HEK293 (cell line): ENCODE results near the gene MMP25.

Experiments used
- FEZF1 ChIP-seq: fragments of 450-650 bp; formaldehyde crosslinking; IDR thresholded peaks from 2 replicates; pipeline ENCODE4 v1.5.1; 2016; ENCODE audit warnings: missing biosample characterization, missing genetic modification characterization
- GFI1B ChIP-seq: fragments of 450-650 bp; formaldehyde crosslinking; IDR thresholded peaks from 2 replicates; pipeline ENCODE4 v1.5.1; 2016; ENCODE audit warnings: missing biosample characterization, missing genetic modification characterization
- MYNN ChIP-seq: fragments of 450-650 bp; formaldehyde crosslinking; IDR thresholded peaks from 2 replicates; pipeline ENCODE4 v1.5.1; 2016; ENCODE audit warnings: missing biosample characterization, missing genetic modification characterization, borderline replicate concordance
- MZF1 ChIP-seq: fragments of 450-650 bp; formaldehyde crosslinking; IDR thresholded peaks from 2 replicates; pipeline ENCODE4 v1.5.1; 2017; ENCODE audit warnings: missing biosample characterization, missing genetic modification characterization, borderline replicate concordance
- OVOL3 ChIP-seq: fragments of 450-650 bp; formaldehyde crosslinking; IDR thresholded peaks from 2 replicates; pipeline ENCODE4 v1.5.1; 2016; ENCODE audit warnings: missing biosample characterization, missing genetic modification characterization
- PRDM1 ChIP-seq: fragments of 450-650 bp; formaldehyde crosslinking; IDR thresholded peaks from 2 replicates; pipeline ENCODE4; 2016; ENCODE audit warnings: missing biosample characterization, missing genetic modification characterization
- ZBTB8A ChIP-seq: fragments of 450-650 bp; formaldehyde crosslinking; IDR thresholded peaks from 2 replicates; pipeline ENCODE4 v1.5.1; 2016; ENCODE audit warnings: missing biosample characterization, missing genetic modification characterization
- ZFP3 ChIP-seq: fragments of 450-650 bp; formaldehyde crosslinking; IDR thresholded peaks from 2 replicates; pipeline ENCODE4 v1.5.1; 2016; ENCODE audit warnings: low read depth, missing biosample characterization, missing genetic modification characterization
- ZNF146 ChIP-seq: fragments of 450-650 bp; formaldehyde crosslinking; IDR thresholded peaks from 2 replicates; pipeline ENCODE4 v1.5.1; 2016; ENCODE audit warnings: missing biosample characterization, missing genetic modification characterization
- ZNF19 ChIP-seq: fragments of 450-650 bp; formaldehyde crosslinking; IDR thresholded peaks from 2 replicates; pipeline ENCODE4; 2016; ENCODE audit warnings: missing biosample characterization, missing genetic modification characterization, low read depth
- ZNF2 ChIP-seq: fragments of 450-650 bp; formaldehyde crosslinking; IDR thresholded peaks from 2 replicates; pipeline ENCODE4 v1.5.1; 2016; ENCODE audit warnings: missing biosample characterization, missing genetic modification characterization
- ZNF24 ChIP-seq: fragments of 450-650 bp; formaldehyde crosslinking; IDR thresholded peaks from 2 replicates; pipeline ENCODE4 v1.5.1; 2016; ENCODE audit warnings: missing biosample characterization, missing genetic modification characterization
- ZNF274 ChIP-seq, 2 experiments: fragments of 200-500 bp in 1 of 2; fragments of 450-650 bp in 1 of 2; sonication (Bioruptor generic) in 1 of 2; formaldehyde crosslinking in 1 of 2; IDR thresholded peaks; 2 replicates each; pipeline versions ENCODE4 v1.5.1 to v1.6.1; 2014 to 2016; ENCODE audit warnings: borderline replicate concordance in 1 of 2, inconsistent platforms in 1 of 2, low read length in 1 of 2, missing biosample characterization in 1 of 2, missing genetic modification characterization in 1 of 2
- ZNF302 ChIP-seq: fragments of 450-650 bp; formaldehyde crosslinking; IDR thresholded peaks from 2 replicates; pipeline ENCODE4 v1.5.1; 2016; ENCODE audit warnings: missing biosample characterization, missing genetic modification characterization, low read depth
- ZNF350 ChIP-seq: fragments of 450-650 bp; formaldehyde crosslinking; IDR thresholded peaks from 2 replicates; pipeline ENCODE4 v1.5.0; 2017; ENCODE audit warnings: missing biosample characterization, mild to moderate bottlenecking, missing genetic modification characterization
- ZNF366 ChIP-seq: fragments of 450-650 bp; formaldehyde crosslinking; conservative IDR thresholded peaks from 2 replicates; pipeline ENCODE4 v1.5.1; 2016; ENCODE audit warnings: missing biosample characterization, missing genetic modification characterization
- ZNF37A ChIP-seq: fragments of 450-650 bp; IDR thresholded peaks from 2 replicates; pipeline ENCODE4 v1.5.1; 2018; ENCODE audit warnings: missing biosample characterization, missing genetic modification characterization
- ZNF391 ChIP-seq: fragments of 450-650 bp; formaldehyde crosslinking; IDR thresholded peaks from 2 replicates; pipeline ENCODE4 v1.5.1; 2016; ENCODE audit warnings: low read depth, missing biosample characterization, missing genetic modification characterization, borderline replicate concordance
- ZNF433 ChIP-seq: fragments of 450-650 bp; formaldehyde crosslinking; IDR thresholded peaks from 2 replicates; pipeline ENCODE4 v1.5.1; 2016; ENCODE audit warnings: missing biosample characterization, missing genetic modification characterization, low read depth
- ZNF514 ChIP-seq: fragments of 450-650 bp; formaldehyde crosslinking; IDR thresholded peaks from 2 replicates; pipeline ENCODE4 v1.5.1; 2016; ENCODE audit warnings: missing biosample characterization, missing genetic modification characterization
- ZNF529 ChIP-seq: fragments of 450-650 bp; formaldehyde crosslinking; IDR thresholded peaks from 2 replicates; pipeline ENCODE4 v1.5.1; 2017; ENCODE audit warnings: missing genetic modification characterization, missing biosample characterization; ENCODE audit not compliant: insufficient replicate concordance
- ZNF549 ChIP-seq: fragments of 450-650 bp; IDR thresholded peaks from 2 replicates; pipeline ENCODE4 v1.5.1; 2018; ENCODE audit warnings: missing biosample characterization, missing genetic modification characterization, mild to moderate bottlenecking, inconsistent platforms, moderate library complexity
- ZNF585B ChIP-seq: fragments of 450-650 bp; formaldehyde crosslinking; IDR thresholded peaks from 2 replicates; pipeline ENCODE4 v1.5.1; 2016; ENCODE audit warnings: missing biosample characterization, missing genetic modification characterization
- ZNF610 ChIP-seq: fragments of 450-650 bp; formaldehyde crosslinking; IDR thresholded peaks from 2 replicates; pipeline ENCODE4 v1.5.1; 2016; ENCODE audit warnings: missing biosample characterization, missing genetic modification characterization, borderline replicate concordance
- ZNF660 ChIP-seq: fragments of 450-650 bp; IDR thresholded peaks from 2 replicates; pipeline ENCODE4 v1.5.1; 2018; ENCODE audit warnings: missing biosample characterization, mild to moderate bottlenecking, missing genetic modification characterization
- ZNF670 ChIP-seq: fragments of 450-650 bp; formaldehyde crosslinking; IDR thresholded peaks from 2 replicates; pipeline ENCODE4 v1.5.1; 2016; ENCODE audit warnings: missing biosample characterization, missing genetic modification characterization, low read depth
- ZNF776 ChIP-seq: fragments of 450-650 bp; formaldehyde crosslinking; IDR thresholded peaks from 2 replicates; pipeline ENCODE4 v1.5.0; 2017; ENCODE audit warnings: missing biosample characterization, missing genetic modification characterization, borderline replicate concordance
- ZNF777 ChIP-seq: fragments of 450-650 bp; formaldehyde crosslinking; IDR thresholded peaks from 2 replicates; pipeline ENCODE4 v1.5.1; 2017; ENCODE audit warnings: missing biosample characterization, missing genetic modification characterization, borderline replicate concordance
- ZSCAN30 ChIP-seq: fragments of 450-650 bp; IDR thresholded peaks from 2 replicates; pipeline ENCODE4 v1.5.1; 2018; ENCODE audit warnings: missing biosample characterization, mild to moderate bottlenecking, missing genetic modification characterization, moderate library complexity
- TF ChIP-seq, protein P1 (sequence below): fragments of 450-650 bp; formaldehyde crosslinking; IDR thresholded peaks from 2 replicates; pipeline ENCODE4 v1.5.1; 2016; ENCODE audit warnings: missing biosample characterization, missing genetic modification characterization
- TF ChIP-seq, protein P2 (sequence below): fragments of 450-650 bp; formaldehyde crosslinking; IDR thresholded peaks from 2 replicates; pipeline ENCODE4 v1.5.1; 2017; ENCODE audit warnings: missing biosample characterization, missing genetic modification characterization
- TF ChIP-seq, protein P3 (sequence below): fragments of 450-650 bp; formaldehyde crosslinking; IDR thresholded peaks from 2 replicates; pipeline ENCODE4 v1.5.1; 2016; ENCODE audit warnings: missing biosample characterization, missing genetic modification characterization
- TF ChIP-seq, protein P4 (sequence below): fragments of 450-650 bp; formaldehyde crosslinking; IDR thresholded peaks from 2 replicates; pipeline ENCODE4 v1.5.1; 2016; ENCODE audit warnings: missing biosample characterization, missing genetic modification characterization

MMP25 gene

GRCh38 chr16:3019594-3020246 is 26.6 kb upstream of the MMP25 start (continued):
- TF ChIP-seq ZBTB8A, result peak; percentile 68
- TF ChIP-seq ZNF610 (tag by site-specific recombination), result no peak
- TF ChIP-seq ZNF24 (tag by site-specific recombination), result peak; percentile 98
- TF ChIP-seq ZNF433, result peak; percentile 91
- 0 out of 2 replicates have a peak, but pooled peaks have one; percentile 42 for TF ChIP-seq ZNF19
- TF ChIP-seq, protein P1, sequence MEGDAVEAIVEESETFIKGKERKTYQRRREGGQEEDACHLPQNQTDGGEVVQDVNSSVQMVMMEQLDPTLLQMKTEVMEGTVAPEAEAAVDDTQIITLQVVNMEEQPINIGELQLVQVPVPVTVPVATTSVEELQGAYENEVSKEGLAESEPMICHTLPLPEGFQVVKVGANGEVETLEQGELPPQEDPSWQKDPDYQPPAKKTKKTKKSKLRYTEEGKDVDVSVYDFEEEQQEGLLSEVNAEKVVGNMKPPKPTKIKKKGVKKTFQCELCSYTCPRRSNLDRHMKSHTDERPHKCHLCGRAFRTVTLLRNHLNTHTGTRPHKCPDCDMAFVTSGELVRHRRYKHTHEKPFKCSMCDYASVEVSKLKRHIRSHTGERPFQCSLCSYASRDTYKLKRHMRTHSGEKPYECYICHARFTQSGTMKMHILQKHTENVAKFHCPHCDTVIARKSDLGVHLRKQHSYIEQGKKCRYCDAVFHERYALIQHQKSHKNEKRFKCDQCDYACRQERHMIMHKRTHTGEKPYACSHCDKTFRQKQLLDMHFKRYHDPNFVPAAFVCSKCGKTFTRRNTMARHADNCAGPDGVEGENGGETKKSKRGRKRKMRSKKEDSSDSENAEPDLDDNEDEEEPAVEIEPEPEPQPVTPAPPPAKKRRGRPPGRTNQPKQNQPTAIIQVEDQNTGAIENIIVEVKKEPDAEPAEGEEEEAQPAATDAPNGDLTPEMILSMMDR (tag by site-specific recombination), result no peak
- no peak for TF ChIP-seq ZNF776
- no peak for TF ChIP-seq ZNF549 (tag by site-specific recombination)
- TF ChIP-seq ZNF777 (tag by site-specific recombination), result no peak
- peak; percentile 47; the same call in 1 of the 2 replicates for TF ChIP-seq GFI1B (tag by site-specific recombination)
- 0 out of 2 replicates have a peak, but pooled peaks have one; percentile 31 for TF ChIP-seq ZNF391
- TF ChIP-seq ZNF529 (tag by site-specific recombination), result no peak
- TF ChIP-seq ZNF302 (tag by site-specific recombination), result 0 out of 2 replicates have a peak, but pooled peaks have one; percentile 22
- no peak for TF ChIP-seq ZNF585B (tag by site-specific recombination)
- TF ChIP-seq, protein P2, sequence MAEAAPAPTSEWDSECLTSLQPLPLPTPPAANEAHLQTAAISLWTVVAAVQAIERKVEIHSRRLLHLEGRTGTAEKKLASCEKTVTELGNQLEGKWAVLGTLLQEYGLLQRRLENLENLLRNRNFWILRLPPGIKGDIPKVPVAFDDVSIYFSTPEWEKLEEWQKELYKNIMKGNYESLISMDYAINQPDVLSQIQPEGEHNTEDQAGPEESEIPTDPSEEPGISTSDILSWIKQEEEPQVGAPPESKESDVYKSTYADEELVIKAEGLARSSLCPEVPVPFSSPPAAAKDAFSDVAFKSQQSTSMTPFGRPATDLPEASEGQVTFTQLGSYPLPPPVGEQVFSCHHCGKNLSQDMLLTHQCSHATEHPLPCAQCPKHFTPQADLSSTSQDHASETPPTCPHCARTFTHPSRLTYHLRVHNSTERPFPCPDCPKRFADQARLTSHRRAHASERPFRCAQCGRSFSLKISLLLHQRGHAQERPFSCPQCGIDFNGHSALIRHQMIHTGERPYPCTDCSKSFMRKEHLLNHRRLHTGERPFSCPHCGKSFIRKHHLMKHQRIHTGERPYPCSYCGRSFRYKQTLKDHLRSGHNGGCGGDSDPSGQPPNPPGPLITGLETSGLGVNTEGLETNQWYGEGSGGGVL (tag by site-specific recombination), result no peak
- no peak for TF ChIP-seq PRDM1 (tag by site-specific recombination)
- TF ChIP-seq MZF1 (tag by site-specific recombination), result no peak
- no peak for TF ChIP-seq ZNF146 (tag by site-specific recombination)
- TF ChIP-seq MYNN (tag by site-specific recombination), result 0 out of 2 replicates have a peak, but pooled peaks have one; percentile 47
- no peak for TF ChIP-seq ZSCAN30 (tag by site-specific recombination)
- TF ChIP-seq, protein P3, sequence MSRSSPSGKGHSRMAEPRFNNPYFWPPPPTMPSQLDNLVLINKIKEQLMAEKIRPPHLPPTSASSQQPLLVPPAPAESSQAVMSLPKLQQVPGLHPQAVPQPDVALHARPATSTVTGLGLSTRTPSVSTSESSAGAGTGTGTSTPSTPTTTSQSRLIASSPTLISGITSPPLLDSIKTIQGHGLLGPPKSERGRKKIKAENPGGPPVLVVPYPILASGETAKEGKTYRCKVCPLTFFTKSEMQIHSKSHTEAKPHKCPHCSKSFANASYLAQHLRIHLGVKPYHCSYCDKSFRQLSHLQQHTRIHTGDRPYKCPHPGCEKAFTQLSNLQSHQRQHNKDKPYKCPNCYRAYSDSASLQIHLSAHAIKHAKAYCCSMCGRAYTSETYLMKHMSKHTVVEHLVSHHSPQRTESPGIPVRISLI (tag by site-specific recombination), result no peak
- no peak for TF ChIP-seq ZNF660 (tag by site-specific recombination)
- no peak for TF ChIP-seq ZNF274 (IDR thresholded peaks at IDR 0.05; ENCODE audit: low read length)
- no peak for TF ChIP-seq ZNF274 (tag by site-specific recombination; IDR thresholded peaks at IDR 0.05; ENCODE audit: borderline replicate concordance)
- no peak for TF ChIP-seq ZNF366 (tag by site-specific recombination)
- TF ChIP-seq, protein P4, sequence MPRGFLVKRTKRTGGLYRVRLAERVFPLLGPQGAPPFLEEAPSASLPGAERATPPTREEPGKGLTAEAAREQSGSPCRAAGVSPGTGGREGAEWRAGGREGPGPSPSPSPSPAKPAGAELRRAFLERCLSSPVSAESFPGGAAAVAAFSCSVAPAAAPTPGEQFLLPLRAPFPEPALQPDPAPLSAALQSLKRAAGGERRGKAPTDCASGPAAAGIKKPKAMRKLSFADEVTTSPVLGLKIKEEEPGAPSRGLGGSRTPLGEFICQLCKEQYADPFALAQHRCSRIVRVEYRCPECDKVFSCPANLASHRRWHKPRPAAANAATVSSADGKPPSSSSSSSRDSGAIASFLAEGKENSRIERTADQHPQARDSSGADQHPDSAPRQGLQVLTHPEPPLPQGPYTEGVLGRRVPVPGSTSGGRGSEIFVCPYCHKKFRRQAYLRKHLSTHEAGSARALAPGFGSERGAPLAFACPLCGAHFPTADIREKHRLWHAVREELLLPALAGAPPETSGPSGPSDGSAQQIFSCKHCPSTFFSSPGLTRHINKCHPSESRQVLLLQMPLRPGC (tag by site-specific recombination), result no peak; the same call in 1 of the 2 replicates
- TF ChIP-seq ZNF2 (tag by site-specific recombination), result peak; percentile 37; the same call in 1 of the 2 replicates
- TF ChIP-seq ZNF350 (tag by site-specific recombination), result no peak
- TF ChIP-seq ZFP3 (tag by site-specific recombination), result 0 out of 2 replicates have a peak, but pooled peaks have one; percentile 17
- no peak for TF ChIP-seq ZNF670 (tag by site-specific recombination)
- no peak for TF ChIP-seq FEZF1
- TF ChIP-seq ZNF514 (tag by site-specific recombination), result peak; percentile 89; the same call in 1 of the 2 replicates
- 0 out of 2 replicates have a peak, but pooled peaks have one; percentile 30 for TF ChIP-seq OVOL3 (tag by site-specific recombination)
- TF ChIP-seq ZNF37A (tag by site-specific recombination), result no peak
